ENCODE results near the gene CEP70. TPM values are rescaled to one million over a fixed set of nuclear protein-coding genes. Genes with fewer than 3 reads are reported as not detected.

CEP70 gene
- total RNA-seq, 1 experiment from 2014 or later: 32.6 TPM

- TF ChIP-seq, protein P1, sequence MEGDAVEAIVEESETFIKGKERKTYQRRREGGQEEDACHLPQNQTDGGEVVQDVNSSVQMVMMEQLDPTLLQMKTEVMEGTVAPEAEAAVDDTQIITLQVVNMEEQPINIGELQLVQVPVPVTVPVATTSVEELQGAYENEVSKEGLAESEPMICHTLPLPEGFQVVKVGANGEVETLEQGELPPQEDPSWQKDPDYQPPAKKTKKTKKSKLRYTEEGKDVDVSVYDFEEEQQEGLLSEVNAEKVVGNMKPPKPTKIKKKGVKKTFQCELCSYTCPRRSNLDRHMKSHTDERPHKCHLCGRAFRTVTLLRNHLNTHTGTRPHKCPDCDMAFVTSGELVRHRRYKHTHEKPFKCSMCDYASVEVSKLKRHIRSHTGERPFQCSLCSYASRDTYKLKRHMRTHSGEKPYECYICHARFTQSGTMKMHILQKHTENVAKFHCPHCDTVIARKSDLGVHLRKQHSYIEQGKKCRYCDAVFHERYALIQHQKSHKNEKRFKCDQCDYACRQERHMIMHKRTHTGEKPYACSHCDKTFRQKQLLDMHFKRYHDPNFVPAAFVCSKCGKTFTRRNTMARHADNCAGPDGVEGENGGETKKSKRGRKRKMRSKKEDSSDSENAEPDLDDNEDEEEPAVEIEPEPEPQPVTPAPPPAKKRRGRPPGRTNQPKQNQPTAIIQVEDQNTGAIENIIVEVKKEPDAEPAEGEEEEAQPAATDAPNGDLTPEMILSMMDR (conservative IDR thresholded peaks at IDR 0.05): no peak
- Histone ChIP-seq H3K9ac (ENCODE audit: extremely low read depth, insufficient read length, low read length) (no peak overlapping the region), H4K8ac (replicated peaks; ENCODE audit: insufficient read length, low read depth, low read length) (no peak overlapping the region), H2BK12ac (ENCODE audit: insufficient read length, low read depth, low read length) (no peak overlapping the region), H4K20me1 (ENCODE audit: control insufficient read depth, insufficient read depth, insufficient read length) (no peaks in the 10 kb centered on the region), H2AFZ (ENCODE audit: low read length) (no peak overlapping the region), H2BK120ac (ENCODE audit: low read depth, low read length, poor library complexity, severe bottlenecking) (no peak overlapping the region), H2BK15ac (ENCODE audit: low read depth, low read length) (no peak overlapping the region), H3K27ac (ENCODE audit: insufficient read length, low read depth, low read length) (no peak overlapping the region), H3K4ac (ENCODE audit: low read depth, low read length) (no peak overlapping the region), H3K9me3 (ENCODE audit: control insufficient read depth, low read depth, low read length) (no peaks in the 10 kb centered on the region), H3K79me1 (ENCODE audit: insufficient read depth, low read depth, low read length, poor library complexity, severe bottlenecking) (no peaks in the 10 kb centered on the region), H3T11ph (ENCODE audit: low read length) (no peak overlapping the region), H3K23me2 (ENCODE audit: insufficient read length, low read depth, low read length, poor library complexity, severe bottlenecking) (peaks cover 11% of the 10 kb centered on the region), H2BK20ac (ENCODE audit: low read depth, low read length, poor library complexity, severe bottlenecking) (peak overlapping the region; percentile 51), H3K4me2 (ENCODE audit: insufficient read depth, insufficient read length, low read length) (peak overlapping the region; percentile 54), H4K91ac (ENCODE audit: insufficient read length, low read depth, low read length) (no peak overlapping the region), H2BK5ac (ENCODE audit: insufficient read length, low read length) (no peak overlapping the region), H3K79me2 (ENCODE audit: insufficient read depth, low read length) (no peaks in the 10 kb centered on the region), H3K27me3 (ENCODE audit: insufficient read depth, low read length) (no peaks in the 10 kb centered on the region), H4K5ac (ENCODE audit: insufficient read length, low read depth, low read length) (no peak overlapping the region), H3K18ac (ENCODE audit: insufficient read length, low read depth, low read length) (no peak overlapping the region), H3K14ac (ENCODE audit: insufficient read depth, low read length) (no peak overlapping the region), H3K4me1 (ENCODE audit: insufficient read depth, low read length) (no peaks in the 10 kb centered on the region), H3K23ac (ENCODE audit: insufficient read length, low read depth, low read length) (no peak overlapping the region), H3K56ac (ENCODE audit: insufficient read length, low read depth, low read length) (no peak overlapping the region), H2AK5ac (ENCODE audit: insufficient read length, low read length) (no peak overlapping the region)
- H3K4me1 Mint-ChIP-seq: peaks cover 8 to 12% of the 10 kb centered on the region in 2 experiments
- H3K9me3 Mint-ChIP-seq: peaks cover 0 to 2% of the 10 kb centered on the region in 2 experiments; a peak in 1 of 5 replicates
- peaks cover 0 to 2% (median 2%) of the 10 kb centered on the region in 3 experiments; a peak in 3 of 7 replicates for H3K36me3 Mint-ChIP-seq (ENCODE audit: insufficient read depth in 1 of 3, low read depth in 3 of 3)
- peaks cover 14% of the 10 kb centered on the region for H3K27me3 Mint-ChIP-seq (ENCODE audit: low read depth)
- H3K4me3 Mint-ChIP-seq: peak overlapping the region; percentile 79 to 82
- WGBS (ENCODE audit: extremely low coverage, insufficient read length, low lambda C conversion rate): no CpG with 5 or more reads among the region's 6 CpGs
- no peak for DNase-seq
- H3K27ac Mint-ChIP-seq: no peak overlapping the region
Measured at GRCh38 chr3:138609898-138610266, 15.8 kb upstream of the CEP70 start.

Data from H9 (cell line).